ENCODE results near the gene SCPEP1.
"Not testable (repeated sequence)": the region's sequence is repeated elsewhere in the genome, so short reads cannot be mapped to it uniquely, and the experiment has no call there.

SCPEP1 gene

GRCh38 chr17:56977673-56978395 is at the start of gene SCPEP1:
SCPEP1 (plus strand) TSS chr17:56978131; CDS start chr17:56978160, 29 bp downstream.
- peak; percentile 80 to 89 for DNase-seq

GRCh38 chr17:56928586-56928985 is 49.3 kb upstream of the SCPEP1 start:
- no peak for DNase-seq

GRCh38 chr17:56929362-56929969 is 48.5 kb upstream of the SCPEP1 start:
- DNase-seq, result no peak

GRCh38 chr17:56930739-56931337 is 47.1 kb upstream of the SCPEP1 start:
- no peak for DNase-seq

- no peak for DNase-seq
Measured at GRCh38 chr17:56933151-56933745, 44.7 kb upstream of the SCPEP1 start.

GRCh38 chr17:56933868-56934267 is 44.1 kb upstream of the SCPEP1 start:
- no peak for DNase-seq

GRCh38 chr17:56934280-56934679 is 43.7 kb upstream of the SCPEP1 start:
- no peak for DNase-seq

- DNase-seq, result no peak
Measured at GRCh38 chr17:56935461-56935860, 42.5 kb upstream of the SCPEP1 start.

GRCh38 chr17:56936697-56937322 is 41.1 kb upstream of the SCPEP1 start:
- no peak for DNase-seq

- no peak for DNase-seq
Measured at GRCh38 chr17:56937687-56938086, 40.2 kb upstream of the SCPEP1 start.

GRCh38 chr17:56938206-56938605 is 39.7 kb upstream of the SCPEP1 start:
- not testable (repeated sequence) for DNase-seq

GRCh38 chr17:56939869-56940484 is 38.0 kb upstream of the SCPEP1 start:
- peak; percentile 63 to 78 for DNase-seq

- no peak for DNase-seq
Measured at GRCh38 chr17:56943505-56944125, 34.3 kb upstream of the SCPEP1 start.

- DNase-seq, result no peak
Measured at GRCh38 chr17:56945938-56946505, 31.9 kb upstream of the SCPEP1 start.

- DNase-seq, result no peak
Measured at GRCh38 chr17:56947741-56948140, 30.2 kb upstream of the SCPEP1 start.

GRCh38 chr17:56948491-56948890 is 29.4 kb upstream of the SCPEP1 start:
- DNase-seq, result no peak

GRCh38 chr17:56949595-56949994 is 28.3 kb upstream of the SCPEP1 start:
- no peak for DNase-seq

- no peak for DNase-seq
Measured at GRCh38 chr17:56956992-56957391, 20.9 kb upstream of the SCPEP1 start.

GRCh38 chr17:56960596-56961538 is 17.1 kb upstream of the SCPEP1 start, which contains the start of gene COIL:
COIL (minus strand) TSS chr17:56961050; CDS start chr17:56961019, 31 bp downstream.
- DNase-seq, result peak; percentile 96 to 97

- DNase-seq, result not testable (repeated sequence)
Measured at GRCh38 chr17:56965241-56965640, 12.7 kb upstream of the SCPEP1 start.

GRCh38 chr17:56965681-56966080 is 12.2 kb upstream of the SCPEP1 start:
- not testable (repeated sequence) for DNase-seq
